SU-DHL-6 (cell line): Measurements from ENCODE around the gene GULP1.

Experiments
- EZH2phosphoT487 ChIP-seq: fragments of 200-600 bp; sonication (generic), shearing (Covaris generic); conservative IDR thresholded peaks from 2 replicates; pipeline ENCODE4 v1.6.1; 2018; ENCODE audit warnings: mild to moderate bottlenecking, antibody characterized with exemption, low read length, moderate library complexity, mixed read lengths
- TF ChIP-seq, protein P1 (sequence below): fragments of 200-600 bp; sonication (generic); IDR thresholded peaks from one replicate; pipeline ENCODE4 v1.5.1; 2017; ENCODE audit warnings: antibody characterized with exemption, mild to moderate bottlenecking, low read length, moderate library complexity; ENCODE audit not compliant: insufficient read depth, poor library complexity, severe bottlenecking

GRCh38 chr2:188314314-188315054 is 22.8 kb downstream of the GULP1 start:
- TF ChIP-seq, protein P1, sequence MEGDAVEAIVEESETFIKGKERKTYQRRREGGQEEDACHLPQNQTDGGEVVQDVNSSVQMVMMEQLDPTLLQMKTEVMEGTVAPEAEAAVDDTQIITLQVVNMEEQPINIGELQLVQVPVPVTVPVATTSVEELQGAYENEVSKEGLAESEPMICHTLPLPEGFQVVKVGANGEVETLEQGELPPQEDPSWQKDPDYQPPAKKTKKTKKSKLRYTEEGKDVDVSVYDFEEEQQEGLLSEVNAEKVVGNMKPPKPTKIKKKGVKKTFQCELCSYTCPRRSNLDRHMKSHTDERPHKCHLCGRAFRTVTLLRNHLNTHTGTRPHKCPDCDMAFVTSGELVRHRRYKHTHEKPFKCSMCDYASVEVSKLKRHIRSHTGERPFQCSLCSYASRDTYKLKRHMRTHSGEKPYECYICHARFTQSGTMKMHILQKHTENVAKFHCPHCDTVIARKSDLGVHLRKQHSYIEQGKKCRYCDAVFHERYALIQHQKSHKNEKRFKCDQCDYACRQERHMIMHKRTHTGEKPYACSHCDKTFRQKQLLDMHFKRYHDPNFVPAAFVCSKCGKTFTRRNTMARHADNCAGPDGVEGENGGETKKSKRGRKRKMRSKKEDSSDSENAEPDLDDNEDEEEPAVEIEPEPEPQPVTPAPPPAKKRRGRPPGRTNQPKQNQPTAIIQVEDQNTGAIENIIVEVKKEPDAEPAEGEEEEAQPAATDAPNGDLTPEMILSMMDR, result no peak
- TF ChIP-seq EZH2phosphoT487, result no peak
